ENCODE data around the gene UBAC2. TPM values are rescaled to one million over a fixed set of nuclear protein-coding genes. Genes with fewer than 3 reads are reported as not detected.

UBAC2 gene
- total RNA-seq, 4 donors from 2014 or later: 54.4 to 65.9 (median 59.5) TPM

DNA sequence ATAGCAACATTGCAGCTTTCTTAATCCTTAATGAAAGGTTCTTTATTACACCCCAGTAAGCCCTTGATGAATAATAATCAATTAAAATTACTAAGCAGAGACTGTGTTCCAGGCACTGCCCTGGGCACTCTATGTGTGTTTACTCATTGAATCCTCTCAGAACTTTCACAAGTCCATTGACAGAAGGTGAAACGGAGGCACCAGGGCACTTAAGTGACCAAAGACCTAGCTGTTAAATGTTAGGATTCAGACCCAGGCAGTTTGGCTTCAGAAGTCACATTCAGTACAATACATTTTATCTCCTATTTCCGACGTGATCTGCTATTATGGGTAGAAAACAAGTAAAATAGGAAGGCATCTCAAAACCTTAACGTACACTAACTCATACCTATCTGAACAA is 103.9 kb downstream of the UBAC2 start:
- Histone ChIP-seq H3K27ac (no peak overlapping the region), H3K4me3 (no peak overlapping the region), H3K4me1 (no peaks in the 10 kb centered on the region), H3K27me3 (no peaks in the 10 kb centered on the region), H3K36me3 (no peaks in the 10 kb centered on the region), H3K9me3 (no peaks in the 10 kb centered on the region)
- intact Hi-C loops (cut with DNase I; ENCODE audit: low total_unique reads): no loop called here
- TF ChIP-seq POLR2A (IDR thresholded peaks at IDR 0.05): no peak
- TF ChIP-seq, protein P1, sequence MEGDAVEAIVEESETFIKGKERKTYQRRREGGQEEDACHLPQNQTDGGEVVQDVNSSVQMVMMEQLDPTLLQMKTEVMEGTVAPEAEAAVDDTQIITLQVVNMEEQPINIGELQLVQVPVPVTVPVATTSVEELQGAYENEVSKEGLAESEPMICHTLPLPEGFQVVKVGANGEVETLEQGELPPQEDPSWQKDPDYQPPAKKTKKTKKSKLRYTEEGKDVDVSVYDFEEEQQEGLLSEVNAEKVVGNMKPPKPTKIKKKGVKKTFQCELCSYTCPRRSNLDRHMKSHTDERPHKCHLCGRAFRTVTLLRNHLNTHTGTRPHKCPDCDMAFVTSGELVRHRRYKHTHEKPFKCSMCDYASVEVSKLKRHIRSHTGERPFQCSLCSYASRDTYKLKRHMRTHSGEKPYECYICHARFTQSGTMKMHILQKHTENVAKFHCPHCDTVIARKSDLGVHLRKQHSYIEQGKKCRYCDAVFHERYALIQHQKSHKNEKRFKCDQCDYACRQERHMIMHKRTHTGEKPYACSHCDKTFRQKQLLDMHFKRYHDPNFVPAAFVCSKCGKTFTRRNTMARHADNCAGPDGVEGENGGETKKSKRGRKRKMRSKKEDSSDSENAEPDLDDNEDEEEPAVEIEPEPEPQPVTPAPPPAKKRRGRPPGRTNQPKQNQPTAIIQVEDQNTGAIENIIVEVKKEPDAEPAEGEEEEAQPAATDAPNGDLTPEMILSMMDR (IDR thresholded peaks at IDR 0.05): no peak
- DNase-seq: no peak

DNA sequence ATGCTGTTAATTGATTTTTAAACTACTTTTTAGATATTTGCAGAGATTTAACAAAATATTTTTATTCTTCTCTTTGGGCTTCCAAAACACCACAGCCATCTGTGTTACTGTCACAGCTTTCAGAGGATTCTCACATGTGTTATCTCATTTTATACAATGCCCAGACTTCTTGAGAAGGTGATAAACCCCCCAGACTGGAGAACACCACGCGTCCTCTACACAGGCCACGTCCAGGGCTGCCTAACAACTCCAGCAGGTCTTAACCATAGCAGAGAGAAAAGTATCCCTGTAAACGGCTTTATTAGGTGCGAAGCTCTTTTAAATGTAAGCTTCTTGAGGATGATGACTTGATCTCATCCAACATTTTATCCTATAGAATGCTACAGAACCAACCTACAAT is 104.5 kb downstream of the UBAC2 start:
- no peaks in the 10 kb centered on the region for H3K36me3 ChIP-seq
- TF ChIP-seq POLR2A (IDR thresholded peaks at IDR 0.05): no peak
- TF ChIP-seq, protein P1 (IDR thresholded peaks at IDR 0.05): no peak
- no peaks in the 10 kb centered on the region for H3K27me3 ChIP-seq
- no peaks in the 10 kb centered on the region for H3K9me3 ChIP-seq
- intact Hi-C loops (cut with DNase I; ENCODE audit: low total_unique reads): no loop called here
- DNase-seq: no peak
- no peak overlapping the region for H3K4me3 ChIP-seq
- H3K27ac ChIP-seq: no peak overlapping the region
- H3K4me1 ChIP-seq: peaks cover 0 to under 1% of the 10 kb centered on the region in 2 donors

DNA sequence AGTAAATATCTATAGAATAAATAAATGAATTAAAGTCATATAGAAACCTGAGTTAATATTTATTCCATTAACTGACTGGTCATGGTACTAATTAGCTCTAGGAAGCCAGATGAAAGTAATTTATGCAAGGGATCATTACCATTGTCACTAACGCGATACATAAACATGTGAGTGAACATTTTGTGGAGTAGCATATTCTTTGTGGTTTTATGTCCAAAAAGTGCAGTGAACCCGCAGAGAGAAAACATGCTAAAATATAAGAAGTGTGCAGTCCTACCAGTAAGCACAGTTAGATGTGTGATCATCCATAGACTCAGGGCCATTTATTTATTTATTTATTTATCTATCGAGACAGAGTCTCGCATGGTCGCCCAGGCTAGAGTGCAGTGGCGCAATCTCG is 104.9 kb downstream of the UBAC2 start:
- DNase-seq: no peak
- no peaks in the 10 kb centered on the region for H3K9me3 ChIP-seq
- TF ChIP-seq, protein P1 (IDR thresholded peaks at IDR 0.05): no peak
- TF ChIP-seq POLR2A (IDR thresholded peaks at IDR 0.05): no peak
- no peaks in the 10 kb centered on the region for H3K27me3 ChIP-seq
- H3K4me3 ChIP-seq: no peak overlapping the region
- H3K36me3 ChIP-seq: no peaks in the 10 kb centered on the region
- peak overlapping the region in 1 of 2 donors; percentile 55 for H3K27ac ChIP-seq
- intact Hi-C loops (cut with DNase I; ENCODE audit: low total_unique reads): no loop called here
- peaks cover 0 to 5% of the 10 kb centered on the region in 2 donors for H3K4me1 ChIP-seq

DNA sequence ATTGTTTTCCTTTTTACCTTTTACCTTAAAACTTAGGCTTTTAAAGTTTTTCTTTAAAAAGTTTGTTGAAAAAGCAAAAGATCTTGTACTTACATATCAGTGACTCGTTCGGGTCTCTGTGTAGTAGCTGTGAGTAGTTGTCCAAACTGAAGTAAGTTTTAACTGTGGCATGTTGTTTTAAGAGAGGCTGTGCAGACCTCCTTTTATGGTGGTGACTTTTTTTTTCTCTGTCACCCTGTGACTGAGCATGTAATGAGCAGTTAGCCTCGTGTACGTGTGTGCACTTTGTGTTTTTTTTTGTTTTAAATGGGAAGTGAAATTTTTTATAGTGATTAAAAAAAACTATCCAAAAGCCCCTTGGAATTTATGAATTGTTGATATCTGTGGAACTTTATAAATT is 106.6 kb downstream of the UBAC2 start, which contains the start of gene GPR183:
Gene GPR183 (minus strand): TSS at position 153 of the 400 bp plus-strand sequence. CDS start 11,254 bp downstream, outside the sequence.
- no peak for DNase-seq
- H3K4me1 ChIP-seq: peaks cover 0 to 13% of the 10 kb centered on the region in 2 donors
- TF ChIP-seq, protein P1 (IDR thresholded peaks at IDR 0.05): no peak
- TF ChIP-seq POLR2A (IDR thresholded peaks at IDR 0.05): peak in 1 of 2 donors; percentile 34
- peak within 1 kb of the TSS; percentile 50 to 73 for H3K27ac ChIP-seq
- H3K9me3 ChIP-seq: no peaks in the 10 kb centered on the region
- H3K36me3 ChIP-seq: no peaks in the 10 kb centered on the region
- intact Hi-C loops (cut with DNase I; ENCODE audit: low total_unique reads): no loop called here
- no peak within 1 kb of the TSS for H3K4me3 ChIP-seq
- no peaks in the 10 kb centered on the region for H3K27me3 ChIP-seq

DNA sequence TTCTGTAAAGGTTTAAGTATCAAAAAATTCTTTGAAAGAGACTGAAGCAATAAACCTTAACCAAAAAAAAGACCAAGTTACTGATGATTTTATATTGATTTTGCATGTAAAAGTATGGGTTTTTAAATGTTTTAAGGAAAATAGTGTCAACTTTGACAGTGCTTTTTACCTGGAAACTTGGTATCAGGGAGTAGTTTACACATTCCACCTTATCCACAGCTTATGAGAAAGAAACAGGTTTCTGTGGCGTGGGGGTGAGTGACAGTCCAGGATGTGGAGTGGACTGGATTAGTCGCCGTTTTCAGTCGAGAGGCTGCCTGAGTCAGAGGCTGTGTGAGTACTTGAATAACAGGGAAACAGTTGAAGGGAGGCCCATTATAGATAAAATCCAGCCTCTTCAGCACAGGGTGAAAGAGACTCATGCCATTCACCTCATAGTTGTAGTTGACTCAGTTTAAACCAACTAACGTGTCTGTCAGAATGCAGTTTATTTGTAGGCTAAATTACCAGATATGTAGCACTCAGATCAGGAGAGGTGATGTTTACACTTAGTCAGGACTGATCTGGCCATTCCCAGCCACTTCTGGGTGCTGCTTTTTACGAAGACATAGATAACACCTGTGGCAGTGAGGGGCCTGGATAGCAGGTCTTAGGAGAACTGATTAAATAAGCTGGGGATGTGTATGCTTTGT is 107.1 kb downstream of the UBAC2 start:
- TF ChIP-seq, protein P1 (IDR thresholded peaks at IDR 0.05): no peak
- no peak for TF ChIP-seq POLR2A (IDR thresholded peaks at IDR 0.05)
- Histone ChIP-seq H3K36me3 (no peaks in the 10 kb centered on the region), H3K4me3 (no peak overlapping the region), H3K27ac (peak overlapping the region; percentile 50 to 73), H3K4me1 (peaks cover 0 to 13% of the 10 kb centered on the region in 2 donors), H3K27me3 (no peaks in the 10 kb centered on the region), H3K9me3 (no peaks in the 10 kb centered on the region)
- DNase-seq: no peak
- intact Hi-C loops (cut with DNase I; ENCODE audit: low total_unique reads): no loop called here

All from uterus (tissue), 4 donors.